Aortic smooth muscle cell (primary cell): Measurements from ENCODE around the gene GMPR. TPM values are rescaled to one million over a fixed set of nuclear protein-coding genes. Genes with fewer than 3 reads are reported as not detected.

Source experiments
- total RNA-seq: library from RNA; depleted of rRNA; stranded (reverse); fragments of >200 nt; gene quantifications from 2 replicates; pipeline ENCODE4 v1.2.3, GENCODE V29; 2014

GMPR gene
- 37.7 and 40.8 TPM in 2 replicates for total RNA-seq

GRCh38 chr6:16238057-16238962 lies at the start of gene GMPR:
Gene GMPR (plus strand): TSS chr6:16238587. CDS start chr6:16238694, 107 bp downstream.

Other genes with a start within 250 kb of the GMPR start
- 42.5 and 44.8 TPM in 2 replicates for gene MYLIP, start 109.5 kb upstream of the GMPR start, total RNA-seq